Activated CD8-positive, alpha-beta T cell treated with anti-CD3 and anti-CD28 coated beads, Interleukin-2, amount 10 ng/mL, durations not matched to agents 7 days and 5 days (primary cell): Measurements from ENCODE around the gene NOC3L. TPM values are rescaled to one million over a fixed set of nuclear protein-coding genes. Genes with fewer than 3 reads are reported as not detected.

ENCODE experiments used
- ATAC-seq: fragments of 150-1000 bp; cut with Tn5 transposase; one replicate; pipeline ENCODE4 v1.10.0; 2021; ENCODE audit warnings: moderate library complexity
- CTCF ChIA-PET: fragments of 350-600 bp; sonication (Branson Sonifier 250); formaldehyde crosslinking; loops from one replicate; lab custom pipeline; 2021; ENCODE audit warnings: antibody characterized with exemption; lab: Charles Lee
- POLR2A ChIA-PET: fragments of 350-600 bp; sonication (Branson Sonifier 250); formaldehyde crosslinking; loops from one replicate; lab custom pipeline; 2021; ENCODE audit warnings: antibody characterized with exemption; lab: Charles Lee
- DNase-seq: peaks from one replicate; pipeline ENCODE4 v3.0.0-alpha.2; 2020
- H3K27ac Mint-ChIP-seq: one replicate; pipeline ENCODE4 v1.8.0; 2021; ENCODE audit warnings: mild to moderate bottlenecking, mixed read lengths
- H3K27me3 Mint-ChIP-seq: one replicate; pipeline ENCODE4 v1.8.0; 2021; ENCODE audit warnings: low read depth, mixed read lengths
- H3K36me3 Mint-ChIP-seq: one replicate; pipeline ENCODE4 v1.8.0; 2021; ENCODE audit warnings: low read depth, mixed read lengths
- H3K4me1 Mint-ChIP-seq: one replicate; pipeline ENCODE4 v1.8.0; 2021; ENCODE audit warnings: low read depth, mixed read lengths
- H3K4me3 Mint-ChIP-seq: one replicate; pipeline ENCODE4 v1.8.0; 2021; ENCODE audit warnings: mild to moderate bottlenecking, mixed read lengths
- H3K9me3 Mint-ChIP-seq: one replicate; pipeline ENCODE4 v1.8.0; 2022; ENCODE audit warnings: mixed read lengths; ENCODE audit not compliant: insufficient read depth
- total RNA-seq, 2 experiments: library from RNA; stranded (reverse); gene quantifications; one replicate each; pipeline ENCODE4 v1.2.3, GENCODE V29; 2021

Gene NOC3L
- total RNA-seq, result 10 to 100 TPM; 21.6 to 22.2 TPM

GRCh38 chr10:94362360-94363250 lies at the start of gene NOC3L:
TSS of gene NOC3L (minus strand) at chr10:94362939. CDS start at chr10:94362838, 101 bp downstream.
- POLR2A ChIA-PET, result interaction anchor here (1.2 to 2.0 kb wide), 3 partner anchors 13 to 184 kb away, joined by 3 to 8 read pairs (median 3); partner anchors contain the start of gene HELLS
- Mint-ChIP-seq H3K9me3 (no peaks in the 10 kb centered on the region), H3K4me1 (peaks cover 26% of the 10 kb centered on the region), H3K4me3 (peak within 1 kb of the TSS; percentile 86), H3K27me3 (peaks cover 14% of the 10 kb centered on the region), H3K36me3 (peaks cover 25% of the 10 kb centered on the region), H3K27ac (peak within 1 kb of the TSS; percentile 89)
- ATAC-seq (peak; percentile 99), DNase-seq (peak; percentile 95)
- CTCF ChIA-PET, result interaction anchor here (0.7 to 1.9 kb wide), 6 partner anchors 8 to 453 kb away, joined by 3 to 7 read pairs (median 4); no protein-coding TSS in a partner anchor

- no peak overlapping the region for H3K4me3 Mint-ChIP-seq
- DNase-seq (no peak), ATAC-seq (no peak)
- CTCF ChIA-PET, result interaction anchor here (0.7 to 2.0 kb wide), 2 partner anchors 92 to 277 kb away, joined by 3 to 9 read pairs; no protein-coding TSS in a partner anchor
- POLR2A ChIA-PET, result no interaction called here
- H3K36me3 Mint-ChIP-seq, result no peaks in the 10 kb centered on the region
- H3K4me1 Mint-ChIP-seq, result no peaks in the 10 kb centered on the region
- H3K27ac Mint-ChIP-seq, result no peak overlapping the region
- H3K9me3 Mint-ChIP-seq, result no peaks in the 10 kb centered on the region
- H3K27me3 Mint-ChIP-seq, result peaks cover 18% of the 10 kb centered on the region
Measured at GRCh38 chr10:94412449-94412848, 49.7 kb upstream of the NOC3L start.

- Mint-ChIP-seq H3K9me3 (no peaks in the 10 kb centered on the region), H3K27me3 (peaks cover 24% of the 10 kb centered on the region), H3K4me3 (no peak overlapping the region), H3K4me1 (no peaks in the 10 kb centered on the region), H3K36me3 (no peaks in the 10 kb centered on the region), H3K27ac (no peak overlapping the region)
- ATAC-seq, result no peak
- ChIA-PET CTCF (interaction anchor here (1.1 to 2.0 kb wide), 2 partner anchors 33 to 91 kb away, joined by 3 to 9 read pairs; no protein-coding TSS in a partner anchor), POLR2A (no interaction called here)
- DNase-seq, result no peak
Measured at GRCh38 chr10:94411304-94411703, 48.6 kb upstream of the NOC3L start.

GRCh38 chr10:94409021-94409657 lies 46.4 kb upstream of the NOC3L start:
- CTCF ChIA-PET, result no interaction called here
- H3K27ac Mint-ChIP-seq, result no peak overlapping the region
- ATAC-seq, result no peak

DNA sequence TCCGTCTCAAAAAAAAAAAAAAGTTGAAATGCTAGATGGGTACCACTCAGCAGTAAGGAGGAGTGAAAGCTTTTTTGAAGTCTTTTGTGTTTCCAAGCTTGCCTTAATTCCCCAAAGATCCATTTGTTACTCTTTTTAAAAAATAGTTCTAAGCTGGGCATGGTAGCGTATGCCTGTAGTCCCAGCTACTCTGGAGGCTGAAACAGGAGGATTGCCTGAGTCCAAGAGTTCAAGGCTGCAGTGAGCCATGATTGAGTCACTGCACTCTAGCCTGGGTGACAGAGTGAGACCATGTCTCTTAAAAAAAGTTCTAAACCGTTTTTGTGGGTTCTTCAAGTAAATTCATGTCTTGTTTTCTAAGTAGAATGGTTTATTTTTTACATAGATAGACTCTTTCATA lies 44.9 kb upstream of the NOC3L start:
- ATAC-seq (no peak), DNase-seq (no peak)
- no peaks in the 10 kb centered on the region for H3K36me3 Mint-ChIP-seq
- ChIA-PET CTCF (no interaction called here), POLR2A (no interaction called here)
- no peak overlapping the region for H3K4me3 Mint-ChIP-seq
- peaks cover 5% of the 10 kb centered on the region for H3K4me1 Mint-ChIP-seq
- peaks cover 41% of the 10 kb centered on the region for H3K27me3 Mint-ChIP-seq
- H3K27ac Mint-ChIP-seq, result no peak overlapping the region
- no peaks in the 10 kb centered on the region for H3K9me3 Mint-ChIP-seq

More at GRCh38 chr10:94409021-94409657, 46.4 kb upstream of the NOC3L start:
- no peak overlapping the region for H3K4me3 Mint-ChIP-seq
- POLR2A ChIA-PET, result no interaction called here
- H3K27me3 Mint-ChIP-seq, result peaks cover 37% of the 10 kb centered on the region
- no peaks in the 10 kb centered on the region for H3K36me3 Mint-ChIP-seq
- no peaks in the 10 kb centered on the region for H3K4me1 Mint-ChIP-seq
- H3K9me3 Mint-ChIP-seq, result no peaks in the 10 kb centered on the region
- no peak for DNase-seq

GRCh38 chr10:94405406-94405805 lies 42.7 kb upstream of the NOC3L start:
- Mint-ChIP-seq H3K27ac (no peak overlapping the region), H3K4me1 (peaks cover 5% of the 10 kb centered on the region), H3K4me3 (no peak overlapping the region), H3K36me3 (peaks cover 2% of the 10 kb centered on the region), H3K9me3 (no peaks in the 10 kb centered on the region), H3K27me3 (peaks cover 51% of the 10 kb centered on the region)
- POLR2A ChIA-PET, result interaction anchor here (0.5 kb wide), 1 partner anchor 415 kb away, joined by 3 read pairs; no protein-coding TSS in a partner anchor
- CTCF ChIA-PET, result no interaction called here
- DNase-seq, result no peak
- no peak for ATAC-seq

DNA sequence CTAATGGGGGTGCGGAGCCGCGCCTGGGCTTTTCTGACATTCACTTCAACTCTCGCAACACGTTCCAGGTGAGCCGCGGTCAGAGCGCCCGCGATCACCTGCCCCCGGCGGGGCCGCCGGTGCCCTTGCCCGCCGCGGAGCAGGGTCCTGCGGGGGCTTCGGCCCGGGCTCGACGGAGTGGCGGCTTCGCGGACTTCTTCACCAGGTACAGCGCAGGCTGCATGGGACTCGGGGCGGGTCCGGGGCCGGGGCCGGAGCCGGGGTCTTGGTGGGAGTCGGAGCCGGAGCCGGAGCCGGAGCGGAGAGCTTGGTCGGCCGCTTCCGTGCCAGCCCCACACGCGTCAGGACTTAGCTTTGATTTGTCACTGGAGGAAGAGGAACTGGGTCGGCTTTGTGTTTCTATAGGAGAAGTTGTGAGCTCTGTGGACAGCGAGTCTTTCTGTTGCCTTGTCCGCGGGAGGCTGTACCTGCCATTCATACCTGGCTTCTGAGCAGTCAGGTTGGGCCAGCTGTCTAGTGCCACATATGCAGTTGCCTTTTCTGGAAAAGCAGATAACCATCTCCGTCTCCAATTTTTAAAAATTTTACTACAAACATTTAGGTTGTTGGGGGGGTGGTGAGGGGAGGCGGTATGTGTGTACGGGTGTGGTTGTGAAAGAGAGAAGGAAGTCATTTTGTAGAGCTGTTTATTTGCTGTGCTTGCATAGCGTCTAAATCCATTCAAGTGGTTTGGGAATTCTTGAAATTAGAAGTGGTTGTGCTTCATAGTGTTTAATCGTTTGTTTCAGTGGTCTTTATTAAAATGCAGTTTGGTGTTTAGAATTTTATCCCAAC lies 40.9 kb upstream of the NOC3L start:
- POLR2A ChIA-PET, result interaction anchor here (0.5 to 0.9 kb wide), 2 partner anchors 12 to 787 kb away, joined by 4 to 5 read pairs; no protein-coding TSS in a partner anchor
- ATAC-seq (peak; percentile 51), DNase-seq (peak; percentile 26)
- Mint-ChIP-seq H3K27me3 (peaks cover 49% of the 10 kb centered on the region), H3K9me3 (no peaks in the 10 kb centered on the region), H3K27ac (no peak overlapping the region), H3K4me3 (peak overlapping the region; percentile 67), H3K36me3 (peaks cover 2% of the 10 kb centered on the region), H3K4me1 (peaks cover 5% of the 10 kb centered on the region)
- CTCF ChIA-PET, result interaction anchor here (1.4 kb wide), 1 partner anchor 40 kb away, joined by 3 read pairs; no protein-coding TSS in a partner anchor

- Mint-ChIP-seq H3K27me3 (peaks cover 46% of the 10 kb centered on the region), H3K4me1 (peaks cover 5% of the 10 kb centered on the region), H3K9me3 (no peaks in the 10 kb centered on the region), H3K27ac (no peak overlapping the region), H3K4me3 (no peak overlapping the region), H3K36me3 (peaks cover 2% of the 10 kb centered on the region)
- DNase-seq, result no peak
- ChIA-PET POLR2A (no interaction called here), CTCF (interaction anchor here (1.4 kb wide), 1 partner anchor 41 kb away, joined by 3 read pairs; no protein-coding TSS in a partner anchor)
- ATAC-seq, result peak; percentile 60
Measured at GRCh38 chr10:94402843-94403379, 40.2 kb upstream of the NOC3L start.

GRCh38 chr10:94402204-94402842 lies 39.6 kb upstream of the NOC3L start, which contains the start of gene TBC1D12:
TSS of gene TBC1D12 (plus strand) at chr10:94402541. CDS start at chr10:94402614, 73 bp downstream.
- DNase-seq (peak; percentile 28), ATAC-seq (peak; percentile 79)
- H3K36me3 Mint-ChIP-seq, result peaks cover 2% of the 10 kb centered on the region
- CTCF ChIA-PET, result interaction anchor here (0.8 kb wide), 1 partner anchor 82 kb away, joined by 3 read pairs; no protein-coding TSS in a partner anchor
- POLR2A ChIA-PET, result interaction anchor here (0.5 to 0.6 kb wide), 2 partner anchors 36 to 719 kb away, joined by 3 to 5 read pairs; no protein-coding TSS in a partner anchor
- no peaks in the 10 kb centered on the region for H3K9me3 Mint-ChIP-seq
- H3K4me3 Mint-ChIP-seq, result peak within 1 kb of the TSS; percentile 67
- H3K27me3 Mint-ChIP-seq, result peaks cover 42% of the 10 kb centered on the region
- peaks cover 5% of the 10 kb centered on the region for H3K4me1 Mint-ChIP-seq
- H3K27ac Mint-ChIP-seq, result no peak within 1 kb of the TSS

DNA sequence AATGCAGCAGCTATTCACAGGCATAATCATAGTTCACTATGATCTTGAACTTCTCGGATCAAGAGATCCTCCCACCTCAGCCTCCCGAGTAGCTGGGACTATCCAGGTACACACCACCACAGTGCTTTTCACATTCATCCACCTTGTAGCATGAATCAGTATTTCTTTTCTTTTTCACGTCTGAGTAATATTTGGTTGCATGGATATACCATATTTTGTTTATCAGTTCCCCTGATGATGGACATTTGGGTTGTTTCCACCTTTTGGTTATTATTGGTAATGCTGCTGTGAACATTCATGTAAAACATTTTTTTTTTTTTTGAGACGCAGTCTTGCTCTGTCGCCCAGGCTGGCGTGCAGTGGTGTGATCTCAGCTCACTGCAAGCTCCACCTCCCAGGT lies 36.0 kb upstream of the NOC3L start:
- no peak for ATAC-seq
- POLR2A ChIA-PET, result no interaction called here
- peaks cover 2% of the 10 kb centered on the region for H3K36me3 Mint-ChIP-seq
- no peak overlapping the region for H3K27ac Mint-ChIP-seq
- H3K4me1 Mint-ChIP-seq, result peaks cover 3% of the 10 kb centered on the region
- H3K27me3 Mint-ChIP-seq, result peaks cover 20% of the 10 kb centered on the region
- DNase-seq, result no peak
- no peaks in the 10 kb centered on the region for H3K9me3 Mint-ChIP-seq
- CTCF ChIA-PET, result no interaction called here
- H3K4me3 Mint-ChIP-seq, result no peak overlapping the region
